Stimulated activated CD4-positive, alpha-beta T cell treated with anti-CD3 and anti-CD28 coated beads, TNF-alpha, amount 100 ng/mL, for 24 hours (primary cell): Measurements from ENCODE around the gene THSD1.
A peak's percentile ranks its signal among the peaks of the same experiment; 100 is the strongest.

Experiments
- DNase-seq, 3 experiments: peaks; one replicate each; pipeline ENCODE4 v3.0.0-alpha.2; 2020; ENCODE audit warnings: low read depth in 3 of 3

Gene THSD1, protein sequence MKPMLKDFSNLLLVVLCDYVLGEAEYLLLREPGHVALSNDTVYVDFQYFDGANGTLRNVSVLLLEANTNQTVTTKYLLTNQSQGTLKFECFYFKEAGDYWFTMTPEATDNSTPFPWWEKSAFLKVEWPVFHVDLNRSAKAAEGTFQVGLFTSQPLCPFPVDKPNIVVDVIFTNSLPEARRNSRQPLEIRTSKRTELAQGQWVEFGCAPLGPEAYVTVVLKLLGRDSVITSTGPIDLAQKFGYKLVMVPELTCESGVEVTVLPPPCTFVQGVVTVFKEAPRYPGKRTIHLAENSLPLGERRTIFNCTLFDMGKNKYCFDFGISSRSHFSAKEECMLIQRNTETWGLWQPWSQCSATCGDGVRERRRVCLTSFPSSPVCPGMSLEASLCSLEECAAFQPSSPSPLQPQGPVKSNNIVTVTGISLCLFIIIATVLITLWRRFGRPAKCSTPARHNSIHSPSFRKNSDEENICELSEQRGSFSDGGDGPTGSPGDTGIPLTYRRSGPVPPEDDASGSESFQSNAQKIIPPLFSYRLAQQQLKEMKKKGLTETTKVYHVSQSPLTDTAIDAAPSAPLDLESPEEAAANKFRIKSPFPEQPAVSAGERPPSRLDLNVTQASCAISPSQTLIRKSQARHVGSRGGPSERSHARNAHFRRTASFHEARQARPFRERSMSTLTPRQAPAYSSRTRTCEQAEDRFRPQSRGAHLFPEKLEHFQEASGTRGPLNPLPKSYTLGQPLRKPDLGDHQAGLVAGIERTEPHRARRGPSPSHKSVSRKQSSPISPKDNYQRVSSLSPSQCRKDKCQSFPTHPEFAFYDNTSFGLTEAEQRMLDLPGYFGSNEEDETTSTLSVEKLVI

DNA sequence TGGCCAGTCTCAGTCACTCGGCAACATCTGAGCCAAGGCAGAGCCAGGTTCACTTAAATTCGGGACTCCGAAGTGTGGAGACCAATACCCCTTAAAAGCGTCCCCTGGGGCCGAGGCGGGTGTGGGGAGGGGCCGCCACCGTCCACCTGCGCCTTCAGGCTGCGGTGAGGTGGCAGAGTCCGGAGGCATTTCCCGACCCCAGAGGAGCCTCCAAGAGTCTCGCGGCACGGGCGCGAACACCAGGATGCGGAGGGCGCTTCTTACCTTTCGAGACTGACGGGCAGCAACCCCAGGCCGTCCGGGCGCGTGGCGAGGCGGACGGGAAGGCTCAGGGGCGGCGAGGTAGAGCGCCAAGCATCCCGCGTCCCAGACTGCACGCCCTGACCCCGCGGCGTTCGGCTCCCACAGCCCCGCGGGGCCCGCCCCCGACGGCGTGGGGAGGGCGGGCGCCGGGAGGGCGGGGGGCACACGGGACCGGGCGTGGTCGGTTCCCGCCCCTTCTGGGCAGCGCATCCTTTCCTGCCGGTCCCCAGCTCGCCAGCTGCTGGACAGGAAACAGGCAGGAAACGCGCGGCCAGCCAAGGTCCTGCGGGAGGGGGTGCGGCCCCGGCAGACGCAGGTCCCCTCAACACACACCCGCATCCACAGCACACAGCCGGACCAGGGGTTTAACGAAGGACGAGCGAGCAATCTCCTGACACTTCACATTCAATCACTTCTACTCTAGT is at the start of gene THSD1:
Gene THSD1, minus strand, starts transcription at position 406 of the 728 bp plus-strand sequence. CDS start 3,572 bp downstream, outside the sequence.
- no peak for DNase-seq

DNA sequence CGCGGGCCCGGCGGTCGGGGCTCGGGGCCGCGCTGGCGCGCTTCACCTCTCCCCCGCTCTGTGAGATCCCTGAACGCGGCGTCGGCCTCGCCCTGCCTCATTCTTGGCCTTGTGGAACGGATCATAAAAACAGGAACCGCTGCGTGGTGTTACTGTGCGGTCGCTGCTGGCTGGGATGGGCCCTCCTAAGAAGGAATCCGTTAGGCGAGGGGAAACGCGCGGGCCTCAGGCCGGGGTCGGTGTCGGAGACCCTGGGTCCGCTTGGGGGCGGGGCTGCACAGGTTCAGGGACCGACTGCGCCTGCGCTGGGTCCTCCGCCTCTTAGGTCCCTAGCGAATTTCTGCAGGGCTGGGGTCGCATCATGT is 49.7 kb upstream of the THSD1 start:
- peak; percentile 52 to 80 (median 64) for DNase-seq

DNA sequence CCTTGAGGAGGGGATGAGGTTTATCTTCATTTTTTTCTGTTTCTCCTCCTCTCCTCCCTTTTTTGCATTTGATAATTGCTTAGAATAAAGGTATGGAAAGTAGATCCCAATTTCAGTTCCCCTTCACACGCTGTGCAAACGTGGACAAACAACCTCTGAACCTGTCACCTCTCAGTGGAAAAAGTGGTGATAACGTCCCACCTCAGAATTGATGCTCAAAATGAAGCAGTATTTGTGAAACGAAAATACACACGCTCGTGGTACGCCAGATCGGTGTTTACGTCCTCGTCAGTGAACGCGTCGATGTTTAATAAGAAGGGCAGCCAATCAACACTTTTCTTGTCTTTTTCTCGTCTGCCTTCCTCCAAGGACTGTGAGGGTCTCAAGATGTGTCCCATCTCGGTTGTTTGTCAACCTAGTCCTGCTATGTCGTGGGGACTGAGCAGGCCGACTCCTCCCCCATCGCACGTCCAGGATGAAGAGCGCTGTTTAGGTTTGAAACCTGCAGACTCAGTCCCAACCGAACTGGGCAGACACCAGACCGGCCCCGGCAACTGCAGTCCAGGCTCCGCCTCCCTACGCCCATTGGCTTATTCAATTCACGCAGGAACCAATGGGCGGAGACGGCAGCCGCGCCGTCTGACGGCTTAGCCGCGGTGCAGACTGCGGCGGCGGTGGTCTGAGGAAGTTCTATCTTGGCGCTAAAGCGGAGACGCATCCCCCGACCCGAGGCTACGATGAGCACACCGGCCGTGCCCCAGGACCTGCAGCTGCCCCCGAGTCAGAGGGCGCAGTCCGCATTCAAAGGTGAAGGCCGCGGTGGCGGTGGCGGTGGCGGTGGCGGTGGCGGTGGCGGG is 49.1 kb upstream of the THSD1 start, which contains the start of gene CKAP2:
Gene CKAP2, plus strand, starts transcription at position 659 of the 857 bp plus-strand sequence. Its CDS starts 79 bp downstream, at position 738.
- DNase-seq, result peak; percentile 85 to 93 (median 87)

DNA sequence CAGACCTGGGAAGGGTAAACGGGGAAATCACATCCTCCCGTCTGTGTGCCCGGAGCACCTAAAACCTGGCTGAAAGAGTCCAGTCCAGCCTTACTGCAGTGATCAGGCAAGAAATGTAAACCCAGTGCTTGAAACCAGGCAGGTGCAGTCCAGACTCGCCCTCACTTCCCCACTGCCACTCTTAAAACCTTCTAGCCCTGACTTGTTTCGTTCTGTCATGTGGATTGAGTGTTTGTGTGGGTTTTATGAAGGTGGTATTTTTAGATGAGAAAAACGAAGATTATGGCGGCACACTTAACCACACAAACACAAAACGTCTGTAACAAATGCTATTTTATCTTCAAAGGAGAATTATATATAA is 48.5 kb upstream of the THSD1 start:
- DNase-seq, result no peak

DNA sequence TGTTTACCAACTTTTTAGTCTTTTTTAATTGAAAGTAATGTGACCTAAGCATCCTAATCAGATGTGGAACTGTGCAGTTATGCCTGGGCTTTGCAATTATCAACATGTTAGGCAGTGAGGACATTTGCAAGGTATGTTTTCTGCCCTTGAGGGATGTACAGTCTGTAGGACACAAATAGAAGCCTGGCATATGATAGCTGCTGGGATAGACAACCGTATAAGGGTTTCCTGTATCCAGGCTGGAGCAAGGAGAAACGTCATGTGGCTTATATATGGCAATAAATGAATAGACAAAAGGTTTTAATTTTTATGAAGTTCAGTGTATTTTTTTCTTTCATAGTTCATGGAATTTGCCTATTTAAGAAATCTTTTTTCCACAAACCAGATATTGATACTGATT is 46.5 kb upstream of the THSD1 start:
- DNase-seq, result no peak

DNA sequence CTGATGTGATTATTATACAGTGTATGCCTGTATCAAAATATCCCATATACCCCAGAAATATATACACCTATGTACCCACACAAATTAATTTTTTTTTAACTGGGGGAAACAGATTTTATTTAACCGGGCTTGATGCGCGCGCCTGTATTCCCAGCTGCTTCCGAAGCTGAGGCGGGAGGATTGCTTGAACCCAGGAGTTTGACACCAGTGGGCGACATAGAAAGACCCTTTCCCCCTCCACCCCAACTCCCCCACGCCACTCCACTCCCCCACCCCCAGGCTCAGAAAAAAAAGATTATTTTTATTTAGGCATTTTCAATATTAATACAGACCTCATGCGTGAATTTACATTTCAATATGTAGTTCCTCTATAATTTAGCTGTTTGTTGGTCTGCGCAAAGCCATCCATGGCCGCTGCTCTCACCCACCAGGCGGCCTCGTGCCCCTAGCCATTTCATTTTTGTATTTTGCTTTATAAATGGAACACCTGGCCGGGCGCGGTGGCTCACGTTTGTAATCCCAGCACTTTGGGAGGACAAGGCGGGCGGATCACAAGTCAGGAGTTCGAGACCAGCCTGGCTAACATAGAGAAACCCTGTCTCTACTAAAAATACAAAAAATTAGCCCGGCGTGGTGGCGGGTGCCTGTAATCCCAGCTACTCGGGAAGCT is 45.3 kb upstream of the THSD1 start:
- DNase-seq, result no peak

DNA sequence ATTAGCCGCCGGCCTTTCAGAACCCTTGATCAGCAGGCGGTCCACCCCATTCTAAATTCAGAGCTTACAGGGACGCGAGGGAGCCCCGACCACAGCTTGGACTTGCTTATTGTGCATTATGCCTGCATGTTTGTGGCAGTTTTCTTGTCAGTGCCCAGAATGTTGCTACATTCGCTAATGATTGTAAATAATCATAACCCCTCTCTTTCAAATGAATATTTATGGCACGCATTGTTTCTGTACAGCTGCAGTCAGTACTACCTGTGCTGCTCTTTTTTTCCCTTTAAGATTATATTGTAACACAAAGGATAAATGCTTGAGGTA is 44.8 kb upstream of the THSD1 start:
- DNase-seq, result no peak

DNA sequence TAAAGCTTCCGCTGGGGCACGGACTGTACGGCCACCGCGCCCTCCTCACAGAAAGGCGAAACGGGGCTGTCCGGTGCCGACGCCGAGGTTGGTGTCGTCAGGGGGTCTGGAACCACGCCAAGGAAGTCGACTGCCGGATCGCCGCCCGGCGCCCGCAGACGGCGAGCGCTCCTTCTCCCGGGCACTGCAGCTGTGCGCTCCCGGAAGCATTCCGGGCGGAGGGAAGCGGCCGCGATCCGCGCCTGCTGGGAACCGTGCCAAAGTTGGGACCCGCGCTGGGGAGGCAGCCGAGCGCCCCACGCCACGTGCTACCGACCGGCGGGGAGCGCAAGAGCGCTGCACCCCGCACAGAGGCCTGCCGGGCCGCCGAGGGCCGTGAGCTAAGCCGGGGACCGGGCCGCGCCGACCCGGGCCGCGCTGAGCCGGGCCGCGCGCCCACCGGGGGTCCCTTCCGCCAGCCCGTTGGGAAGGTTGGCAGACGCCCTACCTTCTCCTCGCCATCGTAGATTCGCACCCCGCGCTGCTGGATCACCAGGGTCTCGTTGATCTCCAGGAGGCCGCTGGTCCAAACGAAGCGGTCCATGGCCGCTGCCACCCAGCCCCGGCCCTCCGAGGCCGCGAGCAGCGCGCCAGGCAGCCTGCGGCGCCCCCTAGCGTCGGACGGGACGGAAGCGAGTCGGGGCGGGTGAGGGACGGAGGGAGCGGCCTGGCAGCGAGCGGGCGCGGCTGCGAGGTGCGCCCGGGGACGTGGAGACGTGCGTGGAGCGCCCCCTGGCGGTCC is 44.2 kb upstream of the THSD1 start, which contains the start of gene VPS36:
Gene VPS36, minus strand, starts transcription at position 623 of the 781 bp plus-strand sequence. Its CDS starts 40 bp downstream, at position 583.
- DNase-seq, result peak; percentile 86 to 92 (median 91)

DNA sequence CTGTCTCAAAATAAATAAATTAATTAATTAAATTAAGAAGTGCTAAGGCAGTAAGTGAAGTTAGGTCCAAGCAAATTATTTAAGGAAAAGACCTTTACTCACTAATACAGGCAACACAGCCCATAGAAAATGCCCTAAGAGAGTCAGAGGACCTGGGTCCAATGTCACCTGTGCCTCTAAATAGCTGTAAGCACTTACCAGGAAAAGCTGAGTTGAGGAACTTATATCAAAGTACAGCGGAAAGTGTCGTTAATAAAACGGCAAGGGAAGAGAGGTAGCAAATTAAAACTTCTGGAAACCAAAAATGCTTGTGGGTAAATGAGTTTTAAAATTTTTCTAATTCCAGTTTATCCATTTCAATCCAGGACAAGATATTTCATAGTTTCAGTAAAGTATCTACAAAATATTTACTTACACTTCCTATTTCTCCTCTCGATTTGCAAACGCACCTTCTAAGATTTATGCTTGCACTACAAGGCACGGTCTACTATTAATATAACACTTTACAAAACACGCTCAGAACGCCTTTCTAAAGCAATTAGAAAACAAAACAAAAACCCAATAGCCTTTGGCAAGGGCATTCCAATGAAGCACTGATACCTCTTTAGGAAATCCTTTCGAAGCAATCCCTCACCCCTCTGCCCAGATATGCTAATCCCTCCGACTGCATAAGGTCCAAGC is 43.5 kb upstream of the THSD1 start:
- no peak for DNase-seq

DNA sequence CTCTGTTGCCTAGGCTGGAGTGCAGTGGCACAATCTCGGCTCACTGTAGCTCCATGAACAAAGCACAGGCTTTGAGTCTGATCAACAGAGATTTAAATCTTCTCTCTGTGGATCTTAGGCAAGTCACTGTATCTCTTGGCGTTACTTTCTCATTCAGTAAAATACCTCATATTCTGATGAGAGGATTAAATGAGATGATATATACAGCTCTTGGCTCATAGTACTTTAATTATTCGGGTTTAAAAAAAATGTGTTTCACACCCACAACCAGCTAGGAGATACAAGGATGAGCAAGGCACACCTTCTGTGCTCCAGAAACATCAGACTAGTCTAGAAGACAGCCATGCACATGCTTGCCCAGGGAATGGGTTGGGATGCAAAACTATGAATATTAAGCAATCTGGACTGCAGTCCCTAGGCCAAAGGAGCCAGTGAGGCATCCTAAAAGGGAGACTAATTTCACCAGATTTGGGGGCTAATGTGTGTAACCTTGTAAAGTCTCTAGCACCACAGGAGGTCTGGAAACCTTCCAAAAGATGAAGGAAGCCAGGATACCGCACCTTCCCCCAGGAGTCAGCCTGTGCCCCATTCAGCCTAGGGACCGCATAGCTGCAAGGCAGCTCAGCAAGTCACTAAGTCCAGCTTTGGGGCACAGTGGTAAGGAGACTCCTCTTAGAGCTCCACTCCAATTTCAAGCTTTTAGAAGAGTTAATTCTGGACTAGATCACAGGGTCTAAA is 42.0 kb upstream of the THSD1 start:
- no peak for DNase-seq

DNA sequence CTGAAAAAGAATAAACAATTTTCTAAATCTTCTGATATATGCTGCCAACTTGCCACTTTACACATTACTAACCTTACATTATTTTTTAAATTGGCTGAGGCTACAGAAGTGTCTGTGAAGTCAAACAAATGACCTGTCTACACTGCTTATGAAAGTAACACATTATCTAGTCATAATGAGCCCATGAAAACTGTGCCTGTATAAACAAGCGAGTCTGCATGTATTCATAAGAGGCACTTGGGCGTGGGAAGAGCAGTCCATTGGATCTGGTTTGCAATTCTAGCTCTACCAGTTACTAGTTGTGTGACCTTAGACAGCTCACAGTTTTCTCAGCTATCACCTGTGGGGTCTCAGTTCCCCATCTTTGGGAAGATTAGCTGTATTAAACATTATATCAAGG is 41.4 kb upstream of the THSD1 start:
- no peak for DNase-seq

DNA sequence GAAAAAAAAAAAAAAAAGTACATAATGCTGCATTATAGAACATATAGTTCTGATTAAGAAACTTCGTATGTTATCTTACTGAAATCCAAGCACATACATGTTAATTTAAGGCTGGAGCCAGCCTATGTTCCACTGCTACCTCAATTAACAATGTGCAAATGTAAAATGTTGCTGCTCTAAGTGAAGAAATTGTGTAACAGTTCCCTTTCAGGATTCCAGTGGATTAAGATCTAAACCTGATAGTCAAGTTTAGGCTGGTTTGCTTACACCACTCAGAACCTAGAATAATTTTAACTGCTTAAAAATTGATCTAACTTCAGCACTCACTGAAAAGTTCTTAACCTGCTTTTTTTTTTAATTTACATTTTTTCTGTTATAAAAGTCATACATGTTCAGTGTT is 40.3 kb upstream of the THSD1 start:
- no peak for DNase-seq

DNA sequence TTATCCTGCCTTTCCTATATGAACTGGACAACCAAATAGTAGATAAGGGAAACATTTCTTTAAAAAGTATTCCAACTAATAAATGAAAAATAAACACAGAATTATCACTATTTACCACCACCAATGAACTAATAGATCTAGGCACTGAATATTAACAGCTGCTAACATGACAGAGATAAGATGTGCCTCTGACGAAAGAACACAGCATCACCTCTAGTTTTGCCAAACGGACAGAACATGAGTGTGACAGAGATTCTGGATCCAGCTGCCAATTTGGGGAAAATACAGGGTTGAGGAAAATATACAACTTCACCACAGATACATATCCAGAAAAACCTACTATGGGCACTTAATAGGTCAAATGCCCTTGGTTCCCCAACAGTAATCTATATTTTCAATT is 26.5 kb upstream of the THSD1 start:
- DNase-seq, result no peak

DNA sequence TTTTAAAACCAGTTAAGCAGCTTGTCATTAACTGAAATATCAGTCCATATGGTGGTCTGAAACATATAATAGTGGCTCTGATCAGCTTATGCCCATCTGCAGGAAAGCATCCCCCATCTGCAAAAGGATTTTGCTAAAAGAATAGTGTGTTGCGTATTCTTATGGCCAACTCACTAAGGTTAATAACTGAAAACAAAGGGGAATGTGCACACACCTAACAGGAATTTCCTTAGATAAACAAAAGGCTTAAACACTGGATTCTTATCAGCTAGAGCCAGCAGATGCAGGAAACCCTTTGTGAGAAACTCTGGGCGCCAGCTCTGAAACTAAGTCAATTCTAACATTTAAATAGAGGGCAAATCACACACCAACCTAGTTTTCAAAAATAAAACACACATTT is 22.3 kb upstream of the THSD1 start:
- DNase-seq, result no peak

DNA sequence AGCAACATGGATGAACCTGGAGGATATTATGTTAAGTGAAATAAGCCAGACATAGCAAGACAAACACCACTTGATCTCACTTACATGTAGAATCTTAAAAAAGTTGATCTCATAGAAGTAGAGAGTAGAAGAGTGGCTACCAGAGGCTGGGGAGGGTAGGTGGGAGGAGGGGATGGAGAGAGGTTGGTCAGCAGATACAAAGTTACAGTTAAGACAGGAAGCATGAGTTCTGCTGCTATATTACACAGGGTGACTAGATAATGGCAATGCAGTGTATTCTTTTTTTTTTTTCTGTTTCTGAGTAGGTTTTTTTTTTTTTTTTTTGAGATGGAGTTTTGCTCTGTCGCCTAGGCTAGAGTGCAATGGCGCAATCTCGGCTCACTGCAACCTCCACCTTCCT is 15.2 kb upstream of the THSD1 start:
- no peak for DNase-seq

DNA sequence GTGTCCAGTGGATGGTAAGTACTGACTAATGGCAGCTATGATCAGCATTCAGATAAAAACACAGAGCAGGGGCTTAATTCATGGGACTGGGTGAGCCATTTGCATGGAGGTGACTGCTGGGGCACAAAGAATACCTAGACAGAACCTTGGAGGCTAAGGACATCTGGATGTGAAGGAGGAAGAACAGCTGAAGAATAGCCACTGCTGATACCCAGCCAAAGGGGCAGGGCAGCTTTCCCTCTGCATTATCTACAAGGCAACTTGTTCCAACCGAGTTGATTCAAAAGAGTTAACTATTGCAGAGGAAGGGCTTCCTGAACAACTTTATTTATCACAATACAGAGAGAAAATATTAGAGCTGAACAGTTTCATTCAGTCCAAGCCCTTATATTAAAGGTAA is 13.1 kb upstream of the THSD1 start:
- DNase-seq, result no peak

DNA sequence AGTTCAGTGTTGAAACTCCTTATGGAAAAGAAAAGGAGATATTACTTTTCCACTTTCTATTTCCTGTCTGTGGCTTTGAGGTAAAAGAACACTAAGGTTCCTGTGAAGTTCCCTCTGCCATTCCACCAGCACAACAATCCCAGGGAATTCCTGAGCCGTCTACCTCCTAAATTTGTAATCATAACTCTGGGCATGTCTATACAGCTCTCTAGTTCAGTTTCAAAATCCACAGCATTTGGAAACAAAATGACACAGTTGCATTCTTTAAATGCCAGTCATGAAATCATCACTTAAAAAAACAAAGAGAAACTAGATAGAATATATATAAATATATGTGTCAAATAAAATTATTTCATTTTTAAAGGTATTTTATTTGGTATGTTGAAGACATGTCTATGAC is 9.0 kb upstream of the THSD1 start:
- DNase-seq, result no peak

DNA sequence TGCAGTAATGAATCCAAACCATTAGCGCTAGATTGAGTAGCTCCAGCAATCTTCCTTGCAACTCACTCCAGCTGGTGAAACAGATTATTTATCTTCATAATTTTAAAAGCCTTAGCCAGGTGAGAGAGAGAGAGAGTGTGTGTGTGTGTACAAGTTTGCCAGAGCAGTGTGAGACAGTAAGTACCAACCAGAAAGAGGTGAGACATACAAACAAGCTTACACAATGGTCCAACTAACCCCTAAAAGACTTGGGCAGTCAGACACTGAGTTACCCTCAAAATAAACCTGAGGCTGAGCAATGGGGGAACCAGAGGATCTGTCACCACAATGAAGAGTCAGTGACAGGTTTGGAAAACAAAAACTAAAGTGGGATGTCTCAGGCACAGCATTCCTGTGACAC is 8.1 kb upstream of the THSD1 start:
- DNase-seq, result no peak

DNA sequence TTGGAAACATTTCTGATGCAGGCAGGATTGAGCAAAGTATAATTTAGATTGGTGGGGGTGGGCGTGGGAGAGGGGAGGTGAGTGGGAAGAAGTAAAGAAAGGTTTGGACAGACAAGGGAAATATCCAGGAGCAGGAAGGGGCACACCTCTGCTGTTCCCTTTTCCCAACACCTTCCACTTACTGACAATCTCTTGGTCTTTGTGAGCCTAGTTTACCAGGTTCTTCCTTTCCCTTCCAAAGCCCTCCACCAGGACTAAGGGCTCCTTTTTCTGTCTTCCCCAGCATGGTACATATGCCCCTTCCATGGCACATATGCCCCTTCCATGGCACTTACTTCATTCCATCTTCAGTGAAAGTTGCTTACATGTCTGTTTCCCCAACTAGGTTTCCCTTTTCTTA is 6.2 kb upstream of the THSD1 start:
- no peak for DNase-seq
